K562 (cell line): ENCODE data around the gene BNIPL. TPM values are rescaled to one million over a fixed set of nuclear protein-coding genes. Genes with fewer than 3 reads are reported as not detected.

Experiments used
- ATAC-seq: fragments of 200-7000 bp; cut with Tn5 transposase; 3 replicates; pipeline ENCODE4 v1.9.1; 2020; ENCODE audit warnings: moderate library complexity
- BruUV-seq: library from RNA; stranded (reverse); fragments of 400-500 nt; replicated peaks from 2 replicates; lab custom pipeline; 2021; lab: Mats Ljungman, UMichigan
- CTCF ChIA-PET: fragments of 300-600 bp; formaldehyde crosslinking; extraction: SDS; loops from one replicate; lab custom pipeline; 2021; ENCODE audit warnings: low intra/inter-chr PET ratio; lab: Yijun Ruan, JAX
- POLR2A ChIA-PET: fragments of 300-600, 350-650 bp; sonication (Branson Sonifier 250); formaldehyde crosslinking; extraction: SDS; loops from one replicate; lab custom pipeline; 2021; ENCODE audit warnings: antibody characterized with exemption, inconsistent platforms; lab: Yijun Ruan, JAX
- DNase-seq, 4 experiments: peaks; one replicate each; pipeline versions ENCODE4 v3.0.0 to v3.0.0-alpha.2; 2011 to 2018; ENCODE audit warnings: low spot score in 3 of 4, mixed read lengths in 3 of 4; ENCODE audit errors: extremely low read depth in 1 of 4
- FAIRE-seq: peaks from 2 replicates; lab custom pipeline; 2011; peaks lifted over from hg19 to GRCh38; lab: Jason Lieb, UNC
- H2AFZ ChIP-seq: 2 replicates; pipeline ENCODE4 v1.6.0; 2011; ENCODE audit warnings: low read depth, low read length, control low read depth, inconsistent platforms
- H3K27ac ChIP-seq: fragments of 200-600 bp; 3 replicates; pipeline ENCODE4 v1.8.0; 2011; ENCODE audit warnings: low read depth, mild to moderate bottlenecking, control low read depth, inconsistent platforms, low read length, moderate library complexity, mixed read lengths; ENCODE audit errors: extremely low read depth
- H3K27me3 ChIP-seq, 2 experiments: fragments of 300-600 bp in 1 of 2; 2 replicates in 1 of 2; 3 replicates in 1 of 2; pipeline versions ENCODE4 v1.6.0 to v1.8.0; 2011; ENCODE audit warnings: inconsistent platforms in 2 of 2, low read length in 2 of 2, mild to moderate bottlenecking in 1 of 2, mixed read lengths in 1 of 2, moderate library complexity in 1 of 2; ENCODE audit not compliant: control insufficient read depth in 2 of 2, insufficient read depth in 2 of 2
- H3K36me3 ChIP-seq: fragments of 300-600 bp; 3 replicates; pipeline ENCODE4 v1.8.0; 2011; ENCODE audit warnings: mild to moderate bottlenecking, low read length, inconsistent platforms; ENCODE audit not compliant: control insufficient read depth, insufficient read depth
- H3K4me1 ChIP-seq, 2 experiments: fragments of 200-600 bp in 1 of 2; replicated peaks in 1 of 2; 2 replicates in 1 of 2; 3 replicates in 1 of 2; pipeline versions ENCODE4 v1.5.1 to v1.8.0; 2011; ENCODE audit warnings: inconsistent platforms in 2 of 2, low read length in 2 of 2, mild to moderate bottlenecking in 1 of 2, mixed read lengths in 1 of 2, moderate library complexity in 1 of 2; ENCODE audit not compliant: control insufficient read depth in 2 of 2, insufficient read depth in 2 of 2
- H3K4me2 ChIP-seq: 2 replicates; pipeline ENCODE4 v1.6.1; 2011; ENCODE audit warnings: low read length, control low read depth, inconsistent platforms, mixed read lengths; ENCODE audit not compliant: insufficient read depth
- H3K4me3 ChIP-seq: fragments of 200-600 bp; sonication (generic), shearing (Covaris generic); 2 replicates; pipeline ENCODE4 v1.5.1; 2016; ENCODE audit warnings: control low read depth, inconsistent platforms
- H3K79me2 ChIP-seq: fragments of 200-600 bp; 3 replicates; pipeline ENCODE4 v1.8.0; 2011; ENCODE audit warnings: low read length, inconsistent platforms; ENCODE audit not compliant: control insufficient read depth, insufficient read depth
- H3K9ac ChIP-seq, 2 experiments: 2 replicates each; pipeline versions ENCODE4 v1.6.0 to v1.6.1; 2011; ENCODE audit warnings: low read depth in 2 of 2, low read length in 2 of 2, control low read depth in 1 of 2, inconsistent platforms in 1 of 2, mild to moderate bottlenecking in 1 of 2, mixed read lengths in 1 of 2; ENCODE audit not compliant: insufficient read depth in 1 of 2
- H3K9me1 ChIP-seq: one replicate; pipeline ENCODE4 v1.6.0; 2011; ENCODE audit warnings: inconsistent platforms, mild to moderate bottlenecking, low read length, moderate library complexity; ENCODE audit not compliant: control insufficient read depth, insufficient read depth
- H3K9me3 ChIP-seq: replicated peaks from 2 replicates; pipeline ENCODE4 v1.5.1; 2011; ENCODE audit warnings: low read depth, low read length, inconsistent platforms; ENCODE audit not compliant: control insufficient read depth, insufficient read depth
- H4K20me1 ChIP-seq: replicated peaks from 2 replicates; pipeline ENCODE4 v1.6.1; 2011; ENCODE audit warnings: low read length, inconsistent platforms, mixed read lengths; ENCODE audit not compliant: control insufficient read depth, insufficient read depth
- ARID1B ChIP-seq: fragments of 450-650 bp; IDR thresholded peaks from 2 replicates; pipeline ENCODE4 v1.6.1; 2016; ENCODE audit warnings: antibody characterized with exemption, mild to moderate bottlenecking, inconsistent platforms
- CCNT2 ChIP-seq: IDR thresholded peaks from 2 replicates; pipeline ENCODE4 v1.6.1; 2011; ENCODE audit warnings: borderline replicate concordance, low read depth, mild to moderate bottlenecking, moderate library complexity, mixed read lengths, low read length; ENCODE audit not compliant: insufficient read length; ENCODE audit errors: extremely low read depth
- CEBPG ChIP-seq, 3 experiments: fragments of 200-800 bp in 1 of 3; sonication (Bioruptor generic) in 1 of 3; sonication (generic) in 1 of 3; formaldehyde crosslinking in 1 of 3; IDR thresholded peaks in 2 of 3; conservative IDR thresholded peaks in 1 of 3; 2 replicates each; pipeline versions ENCODE4 v1.6.1 to v1.8.0; 2016 to 2022; ENCODE audit warnings: missing compliant biosample characterization in 2 of 3, missing genetic modification characterization in 2 of 3, mild to moderate bottlenecking in 1 of 3, missing genetic modification reagents in 1 of 3
- GATA2 ChIP-seq: sonication (generic); formaldehyde crosslinking; IDR thresholded peaks from 2 replicates; pipeline ENCODE4 v1.4.0; 2020; ENCODE audit warnings: mild to moderate bottlenecking, missing genetic modification reagents
- GATAD2A ChIP-seq: fragments of 450-650 bp; IDR thresholded peaks from 2 replicates; pipeline ENCODE4 v1.6.1; 2017
- RFX1 ChIP-seq: fragments of 450-650 bp; IDR thresholded peaks from 2 replicates; pipeline ENCODE4 v1.6.1; 2016; ENCODE audit warnings: mild to moderate bottlenecking, moderate library complexity
- SMARCC2 ChIP-seq: fragments of 450-650 bp; IDR thresholded peaks from 2 replicates; pipeline ENCODE4 v1.6.1; 2017; ENCODE audit warnings: antibody characterized with exemption, moderate library complexity, mild to moderate bottlenecking, low read depth
- SREBF1 ChIP-seq: fragments of 150-350 bp; IDR thresholded peaks from 2 replicates; pipeline ENCODE4 v1.6.1; 2014; ENCODE audit warnings: antibody characterized with exemption, low read depth, low read length, borderline replicate concordance
- XRCC3 ChIP-seq: fragments of 450-650 bp; IDR thresholded peaks from 2 replicates; pipeline ENCODE4 v1.6.1; 2017; ENCODE audit warnings: mild to moderate bottlenecking, moderate library complexity
- ZEB2 ChIP-seq: fragments of 450-650 bp; IDR thresholded peaks from 2 replicates; pipeline ENCODE4 v1.6.1; 2016
- ZNF311 ChIP-seq: fragments of 250-450 bp; sonication (Bioruptor Pico); IDR thresholded peaks from 2 replicates; pipeline ENCODE4 v1.4.0; 2020; ENCODE audit warnings: mild to moderate bottlenecking, moderate library complexity
- WGBS: fragments of 100-300 bp; shearing (Covaris generic); methylation state at CpG from one replicate; pipeline ENCODE4 v1.1.6; 2016; ENCODE audit warnings: low coverage, mixed read lengths; ENCODE audit not compliant: insufficient coverage; ENCODE audit errors: missing lambda C conversion rate; 5-methylcytosine and 5-hydroxymethylcytosine counted together
- in situ Hi-C: fragments of 300-500 bp; cut with MboI; formaldehyde crosslinking; loops from 4 replicates; pipeline ENCODE4 v1.15.0; 2018; ENCODE audit warnings: inconsistent platforms, mixed read lengths
- intact Hi-C: fragments of 100-400 bp; cut with micrococcal nuclease; formaldehyde crosslinking; loops from 2 replicates; pipeline ENCODE4 v1.14.2; 2022
- polyA plus RNA-seq, 8 experiments: library from polyadenylated mRNA; depleted of rRNA in 4 of 8; stranded (reverse) in 5 of 8; unstranded in 3 of 8; fragments of >200 nt; fragmentation: Nextera tagmentation in 2 of 8; fragmentation: Illumina TruSeq in 1 of 8; extraction: Ambion mirVana in 2 of 8; extraction: Trizol in 1 of 8; gene quantifications; 2 replicates each; pipeline versions ENCODE4 v1.2.1 to v1.2.3, GENCODE V29; 2011 to 2014; ENCODE audit warnings: inconsistent platforms in 1 of 8, missing spikeins in 1 of 8
- total RNA-seq, 7 experiments: library from RNA; depleted of rRNA in 6 of 7; stranded (reverse); fragments of >200 nt in 6 of 7; fragmentation: Illumina TruSeq in 2 of 7; extraction: Trizol in 2 of 7; gene quantifications; 2 replicates each; pipeline versions ENCODE4 v1.2.1 to v1.2.3, GENCODE V29; 2011 to 2021; ENCODE audit warnings: low replicate concordance in 1 of 7
- TF ChIP-seq, protein P1 (sequence below): fragments of 250-450 bp; sonication (Bioruptor Pico); IDR thresholded peaks from 2 replicates; pipeline ENCODE4 v1.6.1; 2021; ENCODE audit warnings: mild to moderate bottlenecking
- TF ChIP-seq, protein P2 (sequence below), 2 experiments: fragments of 450-650 bp in 1 of 2; sonication (generic) in 1 of 2; formaldehyde crosslinking in 1 of 2; IDR thresholded peaks in 1 of 2; conservative IDR thresholded peaks in 1 of 2; 2 replicates each; pipeline versions ENCODE4 v1.6.1 to v1.8.1; 2016 to 2023; ENCODE audit warnings: mild to moderate bottlenecking in 2 of 2, moderate library complexity in 2 of 2, inconsistent platforms in 1 of 2, missing genetic modification reagents in 1 of 2
- TF ChIP-seq, protein P3 (sequence below), 2 experiments: fragments of 450-650 bp; conservative IDR thresholded peaks; 2 replicates each; pipeline ENCODE4 v1.6.1; 2017; ENCODE audit warnings: mild to moderate bottlenecking in 2 of 2, moderate library complexity in 2 of 2
- TF ChIP-seq, protein P4 (sequence below): fragments of 450-650 bp; IDR thresholded peaks from 2 replicates; pipeline ENCODE4 v1.6.1; 2016; ENCODE audit warnings: borderline replicate concordance

BNIPL gene
- total and polyA plus RNA-seq, 9 of the 15 experiments (the other 6 are each of a cell fraction or from before 2014, with no cell fraction given) = 0.08 to 1.4 (median 0.68) TPM

DNA sequence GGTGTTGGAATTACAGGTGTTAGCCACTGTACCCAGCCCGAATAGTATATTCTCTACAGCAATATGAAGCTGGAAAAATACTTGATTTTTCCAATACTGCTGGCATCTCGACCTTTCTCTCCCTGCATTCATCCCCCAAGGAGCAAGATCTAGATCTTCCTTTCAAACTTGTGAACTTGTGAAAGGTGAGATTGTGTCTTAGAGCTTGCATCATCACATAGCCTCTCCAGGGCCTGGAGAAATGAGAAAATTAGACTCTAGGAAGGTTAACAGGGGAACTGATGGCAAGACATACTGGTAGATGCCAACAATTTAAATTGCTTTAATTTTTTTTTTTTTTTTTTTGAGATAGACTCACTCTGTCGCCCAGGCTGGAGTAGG is 26.1 kb upstream of the BNIPL start (continued):
- peak; percentile 67; the same call in 1 of the 2 replicates for TF ChIP-seq ZEB2
- TF ChIP-seq XRCC3 = no peak
- peak; percentile 86 for TF ChIP-seq CEBPG (CRISPR knock-in tag; IDR thresholded peaks at IDR 0.05)
- TF ChIP-seq CEBPG (tag; conservative IDR thresholded peaks at IDR 0.05 in 1 of 2, IDR thresholded peaks at IDR 0.05 in 1 of 2) = peak; percentile 46 to 83; a peak in 3 of 4 replicates
- TF ChIP-seq ARID1B = peak; percentile 19; the same call in 1 of the 2 replicates
- no peak for TF ChIP-seq CCNT2

DNA sequence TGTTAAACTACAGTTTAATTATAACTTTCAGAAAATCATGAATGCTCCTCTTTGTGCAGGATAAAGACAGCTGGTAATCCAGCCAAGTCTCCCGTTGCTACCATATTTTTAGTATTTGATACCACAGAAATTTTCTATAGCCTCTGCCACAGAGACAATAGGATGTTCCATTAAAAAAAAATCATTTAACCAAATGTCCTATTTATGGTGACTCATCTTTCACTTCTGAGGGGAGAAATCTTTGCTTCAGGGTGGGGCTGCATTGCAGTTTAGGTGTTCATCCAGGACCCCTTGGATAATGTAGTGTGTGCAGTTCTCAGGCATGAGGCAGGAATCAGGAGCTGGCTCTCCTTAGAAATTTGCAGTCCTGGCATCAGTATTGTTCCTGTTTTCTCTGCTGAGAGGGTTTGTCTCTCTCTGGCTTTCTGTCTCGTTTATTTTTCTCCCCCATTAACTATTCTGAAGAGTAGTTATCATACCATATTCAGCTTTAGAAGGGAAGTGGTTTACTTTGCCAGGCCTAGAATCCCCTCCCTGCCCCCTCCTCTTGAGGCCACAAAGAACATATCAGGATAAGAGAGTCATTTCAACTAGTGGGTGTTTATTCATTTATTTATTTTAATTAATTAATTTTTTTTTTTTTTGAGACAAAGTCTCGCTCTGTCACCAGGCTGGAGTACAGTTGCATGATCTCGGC is 25.1 kb upstream of the BNIPL start:
- Histone ChIP-seq H3K36me3 (peaks cover 21% of the 10 kb centered on the region; the same call in 2 of the 3 replicates), H3K79me2 (peaks cover 48% of the 10 kb centered on the region), H3K4me3 (no peak overlapping the region), H3K27ac (no peak overlapping the region; the same call in 2 of the 3 replicates), H3K9ac (peak overlapping the region in 1 of 2 experiments; percentile 9; a peak in 1 of 4 replicates), H3K9me3 (no peaks in the 10 kb centered on the region), H3K27me3 (no peaks in the 10 kb centered on the region), H2AFZ (no peak overlapping the region), H3K4me2 (no peak overlapping the region), H3K4me1 (peaks cover 36 to 46% of the 10 kb centered on the region in 2 experiments), H3K9me1 (no peaks in the 10 kb centered on the region), H4K20me1 (no peaks in the 10 kb centered on the region)
- DNase-seq (no peak), ATAC-seq (no peak), FAIRE-seq (no peak)
- BruUV-seq = no TSS peak
- POLR2A ChIA-PET = interaction anchor here (0.6 to 2.8 kb wide), 8 partner anchors 10 to 198 kb away, joined by 3 to 8 read pairs (median 4); no protein-coding TSS in a partner anchor
- CTCF ChIA-PET = no interaction called here
- 59% methylated on average over 4 of the region's 4 CpGs for WGBS
- intact Hi-C loops (no loop called here), in situ Hi-C loops (no loop called here)
- TF ChIP-seq, protein P1, sequence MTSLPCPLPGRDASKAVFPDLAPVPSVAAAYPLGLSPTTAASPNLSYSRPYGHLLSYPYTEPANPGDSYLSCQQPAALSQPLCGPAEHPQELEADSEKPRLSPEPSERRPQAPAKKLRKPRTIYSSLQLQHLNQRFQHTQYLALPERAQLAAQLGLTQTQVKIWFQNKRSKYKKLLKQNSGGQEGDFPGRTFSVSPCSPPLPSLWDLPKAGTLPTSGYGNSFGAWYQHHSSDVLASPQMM (CRISPR knock-in tag) = no peak
- TF ChIP-seq, protein P2, sequence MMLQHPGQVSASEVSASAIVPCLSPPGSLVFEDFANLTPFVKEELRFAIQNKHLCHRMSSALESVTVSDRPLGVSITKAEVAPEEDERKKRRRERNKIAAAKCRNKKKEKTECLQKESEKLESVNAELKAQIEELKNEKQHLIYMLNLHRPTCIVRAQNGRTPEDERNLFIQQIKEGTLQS (IDR thresholded peaks at IDR 0.05) = peak; percentile 49; the same call in 1 of the 2 replicates
- TF ChIP-seq, protein P2 (CRISPR knock-in tag; conservative IDR thresholded peaks at IDR 0.05) = no peak
- TF ChIP-seq RFX1 = no peak
- TF ChIP-seq, protein P3, sequence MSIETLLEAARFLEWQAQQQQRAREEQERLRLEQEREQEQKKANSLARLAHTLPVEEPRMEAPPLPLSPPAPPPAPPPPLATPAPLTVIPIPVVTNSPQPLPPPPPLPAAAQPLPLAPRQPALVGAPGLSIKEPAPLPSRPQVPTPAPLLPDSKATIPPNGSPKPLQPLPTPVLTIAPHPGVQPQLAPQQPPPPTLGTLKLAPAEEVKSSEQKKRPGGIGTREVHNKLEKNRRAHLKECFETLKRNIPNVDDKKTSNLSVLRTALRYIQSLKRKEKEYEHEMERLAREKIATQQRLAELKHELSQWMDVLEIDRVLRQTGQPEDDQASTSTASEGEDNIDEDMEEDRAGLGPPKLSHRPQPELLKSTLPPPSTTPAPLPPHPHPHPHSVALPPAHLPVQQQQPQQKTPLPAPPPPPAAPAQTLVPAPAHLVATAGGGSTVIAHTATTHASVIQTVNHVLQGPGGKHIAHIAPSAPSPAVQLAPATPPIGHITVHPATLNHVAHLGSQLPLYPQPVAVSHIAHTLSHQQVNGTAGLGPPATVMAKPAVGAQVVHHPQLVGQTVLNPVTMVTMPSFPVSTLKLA (conservative IDR thresholded peaks at IDR 0.05) = peak in 1 of 2 experiments; percentile 25; a peak in 1 of 4 replicates
- TF ChIP-seq SREBF1 = no peak
- TF ChIP-seq, protein P4, sequence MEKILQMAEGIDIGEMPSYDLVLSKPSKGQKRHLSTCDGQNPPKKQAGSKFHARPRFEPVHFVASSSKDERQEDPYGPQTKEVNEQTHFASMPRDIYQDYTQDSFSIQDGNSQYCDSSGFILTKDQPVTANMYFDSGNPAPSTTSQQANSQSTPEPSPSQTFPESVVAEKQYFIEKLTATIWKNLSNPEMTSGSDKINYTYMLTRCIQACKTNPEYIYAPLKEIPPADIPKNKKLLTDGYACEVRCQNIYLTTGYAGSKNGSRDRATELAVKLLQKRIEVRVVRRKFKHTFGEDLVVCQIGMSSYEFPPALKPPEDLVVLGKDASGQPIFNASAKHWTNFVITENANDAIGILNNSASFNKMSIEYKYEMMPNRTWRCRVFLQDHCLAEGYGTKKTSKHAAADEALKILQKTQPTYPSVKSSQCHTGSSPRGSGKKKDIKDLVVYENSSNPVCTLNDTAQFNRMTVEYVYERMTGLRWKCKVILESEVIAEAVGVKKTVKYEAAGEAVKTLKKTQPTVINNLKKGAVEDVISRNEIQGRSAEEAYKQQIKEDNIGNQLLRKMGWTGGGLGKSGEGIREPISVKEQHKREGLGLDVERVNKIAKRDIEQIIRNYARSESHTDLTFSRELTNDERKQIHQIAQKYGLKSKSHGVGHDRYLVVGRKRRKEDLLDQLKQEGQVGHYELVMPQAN = no peak
- no peak for TF ChIP-seq ZNF311
- no peak for TF ChIP-seq SMARCC2
- TF ChIP-seq GATAD2A = no peak
- TF ChIP-seq GATA2 (CRISPR knock-in tag) = no peak
